GM19240 (cell line): Measurements from ENCODE around the gene GARIN5B.

Source experiments
- DNase-seq: peaks from one replicate; pipeline ENCODE4 v3.0.0; 2011; ENCODE audit warnings: low spot score; ENCODE audit not compliant: insufficient read length

The GARIN5B gene

DNA sequence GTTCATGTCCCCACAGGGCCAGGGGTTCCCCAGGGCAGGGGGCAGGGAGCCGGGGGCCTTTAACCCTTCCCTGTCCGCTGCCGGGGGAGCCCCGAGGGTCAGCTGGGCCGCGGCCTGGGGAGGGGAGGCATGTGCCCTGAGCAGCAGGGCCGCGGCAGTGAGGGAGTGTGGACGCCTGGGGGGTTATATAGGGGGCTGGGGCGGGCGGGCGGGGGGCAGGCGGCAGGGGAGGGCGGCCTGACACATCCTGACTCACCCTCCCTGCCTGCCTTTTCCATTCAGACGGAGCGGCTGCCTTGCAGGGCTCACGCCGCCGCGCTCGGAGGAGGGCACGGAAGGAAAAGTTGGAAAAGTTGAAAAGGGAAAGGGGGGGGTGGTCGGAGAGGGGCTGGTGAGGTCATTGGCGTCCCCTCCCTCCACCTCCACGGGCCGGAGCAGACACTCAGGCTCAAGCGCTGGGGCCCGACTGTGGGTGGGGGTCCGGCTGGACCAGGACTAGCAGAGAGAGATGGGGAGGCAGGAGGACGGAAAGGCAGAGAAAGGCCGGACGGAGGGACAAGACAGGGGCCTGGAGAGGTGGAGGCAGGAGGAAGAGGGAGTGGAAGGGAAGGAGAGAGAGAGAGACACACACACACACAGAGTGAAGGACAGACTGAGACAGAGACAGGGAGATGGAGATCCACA is 7.4 kb upstream of the GARIN5B start, which contains the start of gene IL11:
IL11 (minus strand) TSS at position 159 of the 684 bp plus-strand sequence; CDS start at position 6, 153 bp downstream.
- DNase-seq, result no peak

DNA sequence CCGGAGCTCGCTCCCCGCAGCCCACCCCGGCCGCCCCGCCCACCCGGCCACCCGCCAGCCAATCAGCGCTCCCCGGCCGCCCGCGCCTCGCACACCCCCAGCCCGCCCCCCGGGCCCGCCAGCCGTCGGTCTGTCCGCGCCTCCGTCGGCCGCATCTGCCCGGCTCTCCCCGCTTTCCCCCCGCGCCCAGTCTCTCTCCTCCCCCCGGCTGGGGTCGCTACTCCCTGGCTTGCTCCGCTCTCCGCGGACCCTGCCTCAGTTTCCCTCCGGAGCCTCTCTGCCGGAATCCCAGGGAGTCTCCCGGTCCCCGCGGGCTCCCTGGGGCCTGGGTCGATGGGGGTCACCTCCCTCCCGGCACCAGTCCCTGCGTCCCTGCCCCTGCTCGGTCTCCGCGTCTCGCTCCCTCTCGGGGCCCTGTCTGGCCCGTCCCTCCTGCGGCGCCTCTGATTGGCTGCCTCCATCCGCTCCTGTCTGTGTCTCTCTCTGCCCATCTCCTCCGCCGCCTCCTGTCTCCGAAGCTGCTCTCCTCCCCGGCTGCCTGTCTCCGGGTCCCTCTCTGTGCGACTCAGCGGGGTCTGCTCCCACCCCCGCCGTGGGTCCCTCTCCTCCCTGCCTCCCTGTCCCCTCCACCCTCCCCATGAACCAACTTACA is 6.7 kb upstream of the GARIN5B start:
- no peak for DNase-seq

DNA sequence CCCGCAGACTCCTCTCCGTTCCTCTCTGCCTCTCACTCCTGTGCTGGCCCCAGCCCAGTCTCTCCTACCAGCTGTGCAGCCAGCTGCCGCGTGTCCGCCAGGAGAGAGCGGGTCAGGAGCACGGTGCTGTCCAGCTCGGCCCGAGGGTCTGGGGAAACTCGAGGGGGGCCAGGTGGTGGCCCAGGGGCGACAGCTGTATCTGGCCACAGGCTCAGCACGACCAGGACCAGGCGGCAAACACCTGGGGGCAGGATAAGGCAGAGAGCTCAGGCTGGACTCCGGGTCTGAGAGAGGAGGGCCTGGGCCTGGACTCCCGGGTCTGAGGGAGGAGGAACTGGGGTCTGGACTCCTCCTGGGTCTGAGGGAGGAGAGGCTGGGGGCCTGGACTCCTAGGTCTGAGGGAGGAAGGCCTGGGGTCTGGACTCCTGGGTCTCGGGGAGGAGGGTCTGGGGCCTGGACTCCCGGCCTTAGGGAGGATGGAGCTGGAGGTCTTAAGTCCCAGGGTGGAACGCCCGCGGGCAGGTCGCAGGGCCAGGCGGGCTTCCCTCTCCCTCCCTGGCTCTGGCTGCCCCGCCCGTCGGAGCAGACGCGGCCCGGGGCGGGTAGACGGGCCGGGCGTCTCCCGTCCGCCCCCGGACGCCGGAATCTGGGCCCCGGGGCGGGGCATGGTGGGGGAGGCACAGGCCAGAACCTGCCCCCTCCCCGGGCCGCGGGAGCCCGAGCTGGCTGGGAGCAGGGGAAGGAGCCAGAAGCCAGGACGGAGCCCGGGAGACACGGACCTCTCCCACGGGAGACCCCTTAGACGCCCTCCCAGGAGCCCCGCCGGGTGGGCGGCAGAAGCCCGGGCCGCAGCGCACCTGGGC is 5.9 kb upstream of the GARIN5B start:
- DNase-seq, result no peak

DNA sequence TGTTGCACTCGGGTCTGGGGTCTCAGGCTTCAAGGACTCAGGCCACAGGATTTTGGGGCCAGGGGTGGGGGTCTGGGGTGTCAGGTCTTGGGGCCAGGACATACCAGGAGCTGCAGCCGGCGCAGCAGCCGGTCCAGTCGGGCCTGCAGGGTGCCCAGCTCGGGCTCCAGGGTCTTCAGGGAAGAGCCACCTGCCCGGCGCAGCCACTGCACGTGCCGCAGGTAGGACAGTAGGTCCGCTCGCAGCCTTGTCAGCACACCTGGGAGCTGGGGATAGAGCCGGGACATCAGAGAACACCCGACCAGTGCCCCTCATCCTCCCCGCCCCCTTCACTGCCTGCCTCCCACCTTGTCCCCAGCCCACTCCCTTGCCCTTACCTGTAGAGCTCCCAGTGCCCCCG is 5.0 kb upstream of the GARIN5B start:
- no peak for DNase-seq

GRCh38 chr19:55366790-55367189 is 3.7 kb upstream of the GARIN5B start:
- no peak for DNase-seq

GRCh38 chr19:55365964-55366363 is 2.9 kb upstream of the GARIN5B start:
- no peak for DNase-seq

GRCh38 chr19:55365245-55365644 is 2.2 kb upstream of the GARIN5B start:
- DNase-seq, result no peak

- no peak for DNase-seq
Measured at GRCh38 chr19:55362174-55362989, 678 bp downstream of the GARIN5B start.

DNA sequence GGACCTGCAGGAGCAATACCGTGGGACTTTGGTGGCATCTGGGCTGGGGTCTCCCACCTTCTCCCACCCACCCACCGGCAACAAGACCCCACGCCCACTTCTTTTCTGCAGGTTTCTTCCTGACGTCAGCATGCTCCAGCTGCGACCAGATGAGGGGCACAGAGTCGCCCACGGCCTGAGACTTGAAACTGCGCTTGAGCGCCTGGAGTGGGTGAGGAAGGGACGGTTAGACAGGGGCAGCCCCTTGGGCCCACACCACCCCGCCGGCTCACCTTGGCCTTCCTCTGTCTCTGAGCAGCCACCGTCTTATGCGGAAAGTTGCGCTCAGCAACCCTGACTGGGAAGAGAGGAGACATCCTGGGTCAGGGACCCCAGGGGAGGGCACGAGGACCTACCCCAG is 2.2 kb downstream of the GARIN5B start:
- DNase-seq, result no peak

DNA sequence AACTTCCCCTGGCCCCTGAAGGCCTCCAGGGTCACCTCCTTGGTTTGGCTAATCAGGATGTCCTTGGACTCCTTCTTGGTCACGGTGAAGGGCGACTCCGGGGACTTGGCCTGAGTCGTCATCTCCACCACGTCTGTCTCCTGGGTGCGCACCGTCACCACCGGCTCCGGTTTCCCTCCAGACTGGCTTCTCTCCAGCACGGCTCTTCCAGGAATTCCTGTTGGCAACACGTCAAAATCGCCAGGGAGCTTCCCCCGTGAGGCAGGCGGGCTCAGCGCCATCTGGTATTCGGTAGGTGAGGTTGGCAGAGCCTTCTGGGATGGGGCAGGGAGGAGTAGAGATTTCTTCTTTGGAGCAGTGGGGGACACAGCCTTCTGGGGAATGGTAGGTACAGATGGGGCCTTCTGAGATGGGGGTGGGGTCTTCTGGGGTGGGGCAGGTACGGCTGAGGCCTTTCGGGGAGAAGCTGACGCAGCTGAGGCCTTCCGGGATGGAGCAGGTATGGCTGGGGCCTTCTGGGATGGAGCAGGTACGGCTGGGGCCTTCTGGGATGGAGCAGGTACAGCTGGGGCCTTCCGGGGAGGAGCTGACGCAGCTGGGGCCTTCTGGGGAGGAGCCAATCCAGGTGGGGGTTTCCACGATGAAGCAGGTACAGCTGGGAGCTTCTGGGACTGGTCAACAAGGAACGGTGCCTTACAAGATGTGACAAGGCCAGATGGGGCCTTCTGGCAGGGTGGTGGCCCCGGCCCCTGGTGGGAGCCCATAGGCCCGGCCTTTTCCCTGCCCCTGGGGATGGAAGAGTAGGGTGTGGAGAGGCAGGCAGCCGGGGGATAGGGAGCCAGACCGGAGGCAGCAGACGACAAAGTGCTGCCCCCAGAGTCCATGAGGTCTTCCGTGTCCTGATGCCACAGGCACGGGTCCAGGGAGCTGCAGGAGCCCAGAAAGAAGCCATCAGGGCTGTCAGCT is 3.8 kb downstream of the GARIN5B start:
- DNase-seq, result no peak

- DNase-seq, result no peak
Measured at GRCh38 chr19:55358493-55358892, 4.6 kb downstream of the GARIN5B start.

DNA sequence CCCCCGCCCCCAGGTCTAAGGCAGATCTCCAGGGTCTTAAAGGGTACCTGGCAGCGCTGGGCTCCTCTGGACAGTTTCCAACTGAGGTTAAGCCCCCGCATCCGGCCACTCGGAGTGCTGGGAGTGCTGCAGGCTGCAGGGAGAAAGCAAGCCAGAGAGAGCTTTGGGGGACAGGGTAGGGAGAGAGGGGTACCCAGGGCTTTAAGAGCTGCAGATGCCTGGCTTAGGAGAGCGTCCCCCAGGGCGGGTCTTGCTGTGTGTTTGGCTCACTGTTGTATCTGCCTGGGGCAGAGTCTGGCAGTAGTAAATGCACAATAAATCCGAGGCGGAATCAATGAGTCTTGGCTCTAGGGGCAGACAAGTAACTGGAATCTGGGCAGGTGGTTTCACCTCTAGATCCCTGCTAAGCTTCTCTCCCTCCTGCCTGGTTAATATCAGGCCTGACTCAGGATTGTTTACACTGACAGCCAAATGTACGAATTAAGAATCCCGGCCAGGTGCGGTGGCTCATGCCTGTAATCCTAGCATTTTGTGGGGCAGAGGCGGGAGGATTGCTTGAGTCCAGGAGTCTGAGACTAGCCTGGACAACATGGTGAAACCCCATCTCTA is 7.7 kb downstream of the GARIN5B start:
- no peak for DNase-seq

- no peak for DNase-seq
Measured at GRCh38 chr19:55354698-55355212, 8.3 kb downstream of the GARIN5B start, which contains the start of gene COX6B2. TSS of gene COX6B2 (minus strand) at chr19:55354719. CDS start at chr19:55354521, 198 bp downstream.

- DNase-seq, result no peak
Measured at GRCh38 chr19:55353803-55354697, 9.0 kb downstream of the GARIN5B start.

GRCh38 chr19:55353356-55353802 is 9.7 kb downstream of the GARIN5B start:
- DNase-seq, result no peak

GRCh38 chr19:55352549-55353145 is 10.4 kb downstream of the GARIN5B start:
- DNase-seq, result no peak

DNA sequence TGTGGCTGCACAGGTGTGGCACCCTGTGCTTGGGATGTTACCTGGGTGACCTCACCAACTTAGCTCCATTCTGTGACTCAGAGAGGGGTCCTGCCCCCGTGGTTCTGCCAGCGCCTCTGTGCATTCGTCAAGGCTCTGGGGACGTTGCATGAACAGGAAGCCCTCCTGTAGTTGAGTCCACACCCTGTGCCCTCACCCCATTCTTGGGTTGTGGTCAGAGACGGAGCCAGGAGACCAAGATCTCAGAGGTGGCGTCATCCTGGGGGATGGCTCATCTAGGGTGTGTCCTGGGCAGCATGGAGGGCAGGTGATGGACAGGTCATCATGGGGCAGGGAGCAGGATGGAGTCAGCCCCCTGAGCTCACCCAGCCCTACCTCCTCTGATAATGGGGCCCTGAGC is 11.0 kb downstream of the GARIN5B start:
- DNase-seq, result no peak
